GM12892 (cell line): ENCODE results near the gene CTNNA3.

ENCODE experiments used
- POLR2A ChIP-seq: IDR thresholded peaks from 2 replicates; pipeline ENCODE4 v1.6.1; 2011; ENCODE audit warnings: low read depth, low read length, control low read depth
- POLR2AphosphoS5 ChIP-seq: IDR thresholded peaks from 2 replicates; pipeline ENCODE4 v1.6.1; 2011; ENCODE audit warnings: low read depth, low read length, control low read depth

- TF ChIP-seq POLR2AphosphoS5, result no peak
- TF ChIP-seq POLR2A, result no peak
Measured at GRCh38 chr10:67306588-67307205, 389.3 kb downstream of the CTNNA3 start.
